Endothelial cell of umbilical vein (primary cell): ENCODE data around the gene HSD3B7. TPM values are rescaled to one million over a fixed set of nuclear protein-coding genes. Genes with fewer than 3 reads are reported as not detected.
A peak's percentile ranks its signal among the peaks of the same experiment; 100 is the strongest.

Experiments
- BruUV-seq: library from RNA; stranded (reverse); fragments of 400-500 nt; replicated peaks from 2 replicates; lab custom pipeline; 2021; lab: Mats Ljungman, UMichigan
- CTCF ChIA-PET: fragments of 300-600, 350-600 bp; sonication (Branson Sonifier 250); formaldehyde crosslinking; loops from one replicate; lab custom pipeline; 2021; ENCODE audit warnings: antibody characterized with exemption, inconsistent platforms; lab: Charles Lee
- POLR2A ChIA-PET: fragments of 300-600, 350-600 bp; sonication (Branson Sonifier 250); formaldehyde crosslinking; loops from one replicate; lab custom pipeline; 2021; ENCODE audit warnings: antibody characterized with exemption, inconsistent platforms; lab: Charles Lee
- DNase-seq: peaks from one replicate; pipeline ENCODE4 v3.0.0-alpha.2; 2011; ENCODE audit warnings: low read depth, low spot score
- FAIRE-seq: peaks from 2 replicates; lab custom pipeline; 2011; peaks lifted over from hg19 to GRCh38; lab: Jason Lieb, UNC
- H2AFZ ChIP-seq: 2 replicates; pipeline ENCODE4 v1.6.0; 2012; ENCODE audit warnings: low read depth, low read length, control low read depth, inconsistent platforms
- H3K27ac ChIP-seq: 2 replicates; pipeline ENCODE4 v1.5.1; 2011; ENCODE audit warnings: low read depth, mild to moderate bottlenecking, control low read depth, low read length, moderate library complexity; ENCODE audit not compliant: insufficient read depth
- H3K27me3 ChIP-seq, 2 experiments: 2 replicates each; pipeline versions ENCODE4 v1.6.0 to v1.6.1; 2011; ENCODE audit warnings: low read length in 2 of 2, mixed read lengths in 1 of 2; ENCODE audit not compliant: control insufficient read depth in 2 of 2, insufficient read depth in 2 of 2
- H3K36me3 ChIP-seq, 2 experiments: 2 replicates in 1 of 2; 3 replicates in 1 of 2; pipeline ENCODE4 v1.5.1; 2011; ENCODE audit warnings: low read length in 2 of 2, mild to moderate bottlenecking in 1 of 2, moderate library complexity in 1 of 2; ENCODE audit not compliant: control insufficient read depth in 2 of 2, insufficient read depth in 2 of 2; ENCODE audit errors: extremely low read depth in 1 of 2
- H3K4me1 ChIP-seq: 3 replicates; pipeline ENCODE4 v1.5.1; 2011; ENCODE audit warnings: mild to moderate bottlenecking, low read length; ENCODE audit not compliant: control insufficient read depth, insufficient read depth; ENCODE audit errors: extremely low read depth
- H3K4me2 ChIP-seq: 2 replicates; pipeline ENCODE4 v1.6.1; 2011; ENCODE audit warnings: low read length, control low read depth, mixed read lengths; ENCODE audit not compliant: insufficient read depth
- H3K4me3 ChIP-seq, 3 experiments: fragments of 200-600 bp in 1 of 3; sonication (generic), shearing (Covaris generic) in 1 of 3; replicated peaks in 1 of 3; 2 replicates each; pipeline ENCODE4 v1.5.1; 2011 to 2016; ENCODE audit warnings: control low read depth in 3 of 3, low read length in 3 of 3, mild to moderate bottlenecking in 2 of 3, inconsistent platforms in 1 of 3, low read depth in 1 of 3, moderate library complexity in 1 of 3; ENCODE audit not compliant: insufficient read depth in 1 of 3
- H3K79me2 ChIP-seq: 2 replicates; pipeline ENCODE4 v1.6.0; 2012; ENCODE audit warnings: low read length, inconsistent platforms; ENCODE audit not compliant: control insufficient read depth, insufficient read depth
- H3K9ac ChIP-seq: replicated peaks from 2 replicates; pipeline ENCODE3; 2011; ENCODE audit warnings: low read length, control low read depth; ENCODE audit not compliant: insufficient read depth; ENCODE audit errors: extremely low read depth
- H3K9me1 ChIP-seq: replicated peaks from 3 replicates; pipeline ENCODE4 v1.6.0; 2011; ENCODE audit warnings: mild to moderate bottlenecking, low read length; ENCODE audit not compliant: control insufficient read depth, insufficient read depth; ENCODE audit errors: extremely low read depth
- H3K9me3 ChIP-seq: replicated peaks from 2 replicates; pipeline ENCODE4 v1.5.1; 2012; ENCODE audit warnings: low read length, inconsistent platforms; ENCODE audit not compliant: control insufficient read depth, insufficient read depth
- H4K20me1 ChIP-seq: replicated peaks from 2 replicates; pipeline ENCODE3; 2011; ENCODE audit warnings: mild to moderate bottlenecking, low read length; ENCODE audit not compliant: control insufficient read depth, insufficient read depth; ENCODE audit errors: extremely low read depth
- EZH2 ChIP-seq: IDR thresholded peaks from 2 replicates; pipeline ENCODE4 v1.6.1; 2012; ENCODE audit warnings: borderline replicate concordance, low read depth, mild to moderate bottlenecking, moderate library complexity, low read length, inconsistent platforms; ENCODE audit not compliant: severe bottlenecking
- FOS ChIP-seq: IDR thresholded peaks from 2 replicates; pipeline ENCODE4 v1.6.1; 2011; ENCODE audit warnings: mild to moderate bottlenecking, low read length, moderate library complexity, borderline replicate concordance; ENCODE audit not compliant: insufficient read depth
- GATA2 ChIP-seq: IDR thresholded peaks from 2 replicates; pipeline ENCODE4 v1.7.0; 2011; ENCODE audit warnings: low read depth, mild to moderate bottlenecking, moderate library complexity, mixed read lengths, low read length; ENCODE audit not compliant: insufficient read length, insufficient read depth
- JUN ChIP-seq: IDR thresholded peaks from 2 replicates; pipeline ENCODE4 v1.6.1; 2011; ENCODE audit warnings: borderline replicate concordance, low read depth; ENCODE audit not compliant: insufficient read length, insufficient read depth
- MYC ChIP-seq: IDR thresholded peaks from one replicate; pipeline ENCODE4 v1.6.1; 2011; ENCODE audit warnings: mild to moderate bottlenecking, low read depth, low read length
- POLR2A ChIP-seq: IDR thresholded peaks from 2 replicates; pipeline ENCODE4 v1.6.1; 2012; ENCODE audit warnings: low read depth, mild to moderate bottlenecking, control low read depth, low read length
- POLR2AphosphoS5 ChIP-seq: IDR thresholded peaks from 2 replicates; pipeline ENCODE4 v1.6.1; 2012; ENCODE audit warnings: low read depth, mild to moderate bottlenecking, control low read depth, low read length, moderate library complexity; ENCODE audit not compliant: insufficient read depth
- dilution Hi-C: fragments of 300-500 bp; cut with MboI; formaldehyde crosslinking; loops from one replicate; pipeline ENCODE4 v1.15.0; 2019; ENCODE audit warnings: low sequenced_read_pairs; ENCODE audit not compliant: extremely low pct_ligation_motif_present
- intact Hi-C: fragments of 100-400 bp; cut with micrococcal nuclease; formaldehyde crosslinking; loops from one replicate; pipeline ENCODE4 v1.10.0; 2022
- polyA plus RNA-seq, 4 experiments: library from polyadenylated mRNA; depleted of rRNA in 3 of 4; stranded (reverse) in 3 of 4; unstranded in 1 of 4; fragments of >200 nt; gene quantifications; 2 replicates each; pipeline versions ENCODE4 v1.2.1 to v1.2.3, GENCODE V29; 2011 to 2012; ENCODE audit warnings: missing spikeins in 1 of 4
- total RNA-seq: library from RNA; stranded (reverse); gene quantifications from 2 replicates; pipeline ENCODE4 v1.2.3, GENCODE V29; 2021
- TF ChIP-seq, protein P1 (sequence below): IDR thresholded peaks from 2 replicates; pipeline ENCODE4 v1.6.1; 2011; ENCODE audit not compliant: insufficient read depth, insufficient read length
- TF ChIP-seq, protein P2 (sequence below), 2 donors: IDR thresholded peaks; 1 replicate in 1 of 2; 2 replicates in 1 of 2; pipeline ENCODE4 v1.5.1; 2011; ENCODE audit warnings: low read length in 2 of 2, mild to moderate bottlenecking in 2 of 2, moderate library complexity in 2 of 2, control low read depth in 1 of 2, inconsistent platforms in 1 of 2, low read depth in 1 of 2; ENCODE audit not compliant: insufficient read depth in 1 of 2; ENCODE audit errors: extremely low read depth in 1 of 2

Gene HSD3B7
- total and polyA plus RNA-seq, 2 donors (not counting 3 experiments of a cell fraction or from before 2014, with no cell fraction given) = 3.5 to 4.8 TPM

DNA sequence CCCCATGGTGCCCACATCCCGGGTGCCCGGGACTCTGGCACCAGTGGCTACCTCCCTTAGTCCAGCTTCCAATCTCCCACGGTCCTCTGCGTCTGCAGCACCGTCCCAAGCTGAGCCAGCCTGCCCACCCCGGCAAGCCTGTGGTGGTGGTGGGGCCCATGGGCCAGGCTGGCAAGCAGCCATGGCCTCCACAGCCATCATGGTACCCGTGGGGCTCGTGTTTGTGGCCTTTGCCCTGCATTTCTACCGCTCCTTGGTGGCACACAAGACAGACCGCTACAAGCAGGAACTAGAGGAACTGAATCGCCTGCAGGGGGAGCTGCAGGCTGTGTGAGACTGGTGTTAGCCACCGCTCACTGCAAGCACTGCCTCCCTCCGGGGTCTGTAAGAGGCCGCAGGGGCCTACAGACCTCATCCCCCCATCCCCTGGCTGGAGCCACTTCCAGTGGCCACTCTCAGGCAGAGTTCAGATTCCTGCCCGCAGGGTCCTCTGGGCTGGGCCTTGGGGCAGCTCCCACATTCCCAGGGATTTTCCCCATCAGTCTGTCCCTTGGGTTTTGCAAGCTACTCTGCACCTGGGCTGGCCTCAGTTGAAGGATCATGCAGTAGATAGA is 31.4 kb upstream of the HSD3B7 start:
- FAIRE-seq (peak; percentile 88), DNase-seq (peak; percentile 80)
- no peaks in the 10 kb centered on the region for H3K36me3 ChIP-seq
- no peaks in the 10 kb centered on the region for H3K9me1 ChIP-seq
- peaks cover 22% of the 10 kb centered on the region for H3K4me1 ChIP-seq
- no peak overlapping the region for H3K9ac ChIP-seq
- BruUV-seq = no TSS peak
- dilution Hi-C loops = no loop called here
- no peak overlapping the region for H3K4me3 ChIP-seq
- TF ChIP-seq MYC (no peak), FOS (no peak), GATA2 (no peak), POLR2A (no peak), EZH2 (no peak), JUN (no peak), POLR2AphosphoS5 (peak; percentile 12)
- TF ChIP-seq, protein P1, sequence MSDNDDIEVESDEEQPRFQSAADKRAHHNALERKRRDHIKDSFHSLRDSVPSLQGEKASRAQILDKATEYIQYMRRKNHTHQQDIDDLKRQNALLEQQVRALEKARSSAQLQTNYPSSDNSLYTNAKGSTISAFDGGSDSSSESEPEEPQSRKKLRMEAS = no peak
- TF ChIP-seq, protein P2, sequence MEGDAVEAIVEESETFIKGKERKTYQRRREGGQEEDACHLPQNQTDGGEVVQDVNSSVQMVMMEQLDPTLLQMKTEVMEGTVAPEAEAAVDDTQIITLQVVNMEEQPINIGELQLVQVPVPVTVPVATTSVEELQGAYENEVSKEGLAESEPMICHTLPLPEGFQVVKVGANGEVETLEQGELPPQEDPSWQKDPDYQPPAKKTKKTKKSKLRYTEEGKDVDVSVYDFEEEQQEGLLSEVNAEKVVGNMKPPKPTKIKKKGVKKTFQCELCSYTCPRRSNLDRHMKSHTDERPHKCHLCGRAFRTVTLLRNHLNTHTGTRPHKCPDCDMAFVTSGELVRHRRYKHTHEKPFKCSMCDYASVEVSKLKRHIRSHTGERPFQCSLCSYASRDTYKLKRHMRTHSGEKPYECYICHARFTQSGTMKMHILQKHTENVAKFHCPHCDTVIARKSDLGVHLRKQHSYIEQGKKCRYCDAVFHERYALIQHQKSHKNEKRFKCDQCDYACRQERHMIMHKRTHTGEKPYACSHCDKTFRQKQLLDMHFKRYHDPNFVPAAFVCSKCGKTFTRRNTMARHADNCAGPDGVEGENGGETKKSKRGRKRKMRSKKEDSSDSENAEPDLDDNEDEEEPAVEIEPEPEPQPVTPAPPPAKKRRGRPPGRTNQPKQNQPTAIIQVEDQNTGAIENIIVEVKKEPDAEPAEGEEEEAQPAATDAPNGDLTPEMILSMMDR (IDR thresholded peaks at IDR 0.05; ENCODE audit: extremely low read depth in 1 of 2, insufficient read depth in 1 of 2, low read depth in 1 of 2, low read length in 2 of 2) = peak; percentile 79 to 90
- H3K79me2 ChIP-seq = peaks cover 4% of the 10 kb centered on the region
- no peak overlapping the region for H3K27ac ChIP-seq
- no peaks in the 10 kb centered on the region for H3K27me3 ChIP-seq
- H4K20me1 ChIP-seq = no peaks in the 10 kb centered on the region
- H3K9me3 ChIP-seq = no peaks in the 10 kb centered on the region
- intact Hi-C loops = loop anchor here (1.0 kb wide), 4 partner anchors 142 to 490 kb away; partner anchors contain the start of gene FUS
- H2AFZ ChIP-seq = no peak overlapping the region
- ChIA-PET CTCF (interaction anchor here (0.6 to 3.5 kb wide), 26 partner anchors 9 to 915 kb away, joined by 3 to 29 read pairs (median 4); partner anchors contain the start of genes ARMC5, FUS, KAT8 and VKORC1), POLR2A (interaction anchor here (0.6 to 1.9 kb wide), 3 partner anchors 11 to 226 kb away, joined by 3 to 4 read pairs (median 4); partner anchors contain the start of gene FUS)
- H3K4me2 ChIP-seq = no peak overlapping the region
